Measurements from ENCODE around the gene METAP1D.
"Not testable (repeated sequence)": the region's sequence is repeated elsewhere in the genome, so short reads cannot be mapped to it uniquely, and the experiment has no call there.

METAP1D gene

DNA sequence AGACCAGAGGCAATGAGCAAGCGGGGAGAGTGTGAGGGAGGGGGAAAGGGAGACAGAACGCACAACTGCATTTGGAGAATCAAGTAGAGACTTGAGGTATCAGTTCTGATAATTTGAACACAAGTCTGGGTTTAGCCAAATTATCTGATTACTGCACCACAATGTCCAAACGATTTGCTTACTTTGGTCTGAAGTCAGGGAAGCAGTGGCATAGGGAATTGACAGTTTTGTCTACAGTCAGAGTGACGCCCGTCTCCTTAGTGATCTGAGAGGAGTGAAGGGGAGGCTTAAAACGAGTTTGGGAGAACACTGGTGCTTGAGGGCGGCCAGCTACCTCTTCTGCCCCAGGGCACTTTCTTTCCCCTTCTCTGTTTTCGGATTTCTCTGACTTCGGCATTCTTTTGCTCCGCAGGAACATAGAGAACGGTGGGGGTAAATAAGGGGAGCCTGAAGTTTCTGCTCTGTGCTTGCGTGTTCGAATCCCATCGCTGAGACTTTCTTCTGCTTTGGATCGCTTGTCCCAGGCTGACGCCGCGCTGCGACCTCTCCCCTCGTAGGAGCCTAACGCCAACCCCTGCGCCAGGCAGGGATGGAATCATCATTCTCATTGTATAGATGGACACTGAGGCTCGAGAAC, 105.8 kb downstream of the METAP1D start:
- DNase-seq, result no peak

DNA sequence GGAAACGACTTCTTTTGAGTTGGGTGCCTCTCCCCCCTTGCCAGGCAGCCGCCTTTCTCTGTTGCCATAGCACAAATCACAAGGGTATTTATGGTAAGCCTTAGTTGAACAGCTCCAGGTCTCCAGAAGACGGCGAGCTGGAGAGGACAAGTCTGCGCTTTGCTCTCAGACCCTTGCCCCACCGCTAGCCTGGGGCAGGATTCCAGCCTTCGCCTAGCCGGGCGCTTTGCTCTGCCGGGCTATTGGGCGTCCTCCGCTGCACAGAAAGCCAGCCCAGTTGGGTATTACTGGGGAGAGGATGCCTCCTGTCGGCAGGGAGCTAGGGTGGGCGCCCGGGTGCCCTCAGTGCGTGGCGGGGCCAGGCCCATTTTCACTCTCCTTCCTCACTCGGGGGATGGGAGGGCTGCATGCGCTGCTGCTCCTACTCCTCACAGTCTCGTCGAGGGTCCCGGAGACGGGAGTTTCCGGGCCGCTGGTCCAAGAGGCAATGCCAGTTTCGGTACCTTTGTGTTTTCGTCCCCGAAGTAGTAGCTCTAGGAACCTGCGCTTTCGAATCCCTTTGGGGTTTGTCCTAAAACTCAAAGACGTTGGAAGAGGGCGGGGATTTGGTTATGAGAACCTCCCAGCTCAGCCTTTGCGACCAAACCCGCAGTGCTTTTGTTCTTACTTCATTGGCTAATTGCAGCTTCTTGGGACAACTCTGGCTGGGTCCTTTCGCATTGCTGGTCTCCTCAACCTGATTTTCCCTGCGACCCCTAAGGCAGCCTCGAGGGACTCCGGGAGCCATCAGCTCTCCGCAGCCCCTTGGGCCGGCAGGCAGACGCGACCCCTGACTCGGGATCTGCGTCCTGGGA, 106.6 kb downstream of the METAP1D start:
- DNase-seq, result no peak

DNA sequence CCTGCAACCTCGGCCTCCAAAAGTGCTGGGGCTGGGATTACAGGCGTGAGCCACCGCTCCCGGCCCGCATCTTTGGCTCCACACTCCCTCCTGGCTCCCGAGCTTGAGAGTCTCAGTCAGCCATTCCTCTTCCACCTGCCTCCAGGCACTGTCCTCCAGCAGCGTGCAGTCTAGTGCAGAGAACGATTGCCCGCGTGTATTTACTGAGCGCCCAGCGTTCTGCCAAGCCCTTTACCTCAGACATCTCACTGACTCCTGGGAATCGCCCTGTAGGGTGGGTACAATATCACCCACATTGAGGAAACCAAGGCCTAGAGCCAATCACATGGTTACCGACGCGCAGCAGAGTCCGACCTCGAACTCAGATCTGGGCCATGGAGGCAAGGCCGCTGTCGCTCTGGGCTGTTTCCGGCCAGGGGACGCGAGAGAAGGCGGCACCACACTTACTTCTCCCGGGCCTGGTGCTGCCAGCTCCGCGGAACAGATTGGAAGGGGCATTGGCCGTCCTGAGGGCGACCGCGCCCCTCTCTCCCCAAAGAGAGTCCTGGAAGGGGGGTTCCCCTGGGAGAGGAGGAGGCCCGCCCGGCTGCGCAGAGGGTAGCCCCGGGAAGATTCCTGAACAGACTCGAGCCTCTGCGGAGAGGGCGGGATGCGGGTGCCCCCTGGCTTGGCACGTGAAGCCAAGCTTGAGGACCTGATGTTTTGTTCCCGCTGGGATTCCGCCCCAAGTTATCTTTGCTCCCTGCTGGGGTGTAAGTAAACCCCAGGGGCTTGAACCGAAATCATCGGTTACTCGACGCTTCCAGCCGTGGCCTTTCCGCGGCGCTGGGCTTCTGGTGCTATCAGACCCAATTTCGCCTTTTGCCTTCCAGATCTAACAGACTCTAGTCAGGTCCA, 108.2 kb downstream of the METAP1D start:
- no peak for DNase-seq

DNA sequence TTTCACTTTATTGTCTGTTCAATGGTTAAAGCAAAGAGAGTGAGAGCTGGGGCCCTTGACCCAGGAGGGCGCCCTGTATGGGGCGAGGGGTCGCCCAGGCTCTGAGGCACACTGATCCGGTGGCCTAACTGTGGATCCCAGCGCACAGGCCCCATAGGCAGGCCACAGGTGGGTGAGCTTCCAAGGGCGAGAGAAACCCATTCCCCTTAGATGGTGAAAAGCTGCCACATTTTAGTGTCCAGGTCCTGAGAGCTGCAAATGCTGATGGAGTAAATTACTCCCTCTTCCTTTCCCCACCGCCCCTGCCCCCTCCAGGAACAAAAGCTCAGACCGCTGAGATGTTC, 108.8 kb downstream of the METAP1D start:
- no peak for DNase-seq

DNA sequence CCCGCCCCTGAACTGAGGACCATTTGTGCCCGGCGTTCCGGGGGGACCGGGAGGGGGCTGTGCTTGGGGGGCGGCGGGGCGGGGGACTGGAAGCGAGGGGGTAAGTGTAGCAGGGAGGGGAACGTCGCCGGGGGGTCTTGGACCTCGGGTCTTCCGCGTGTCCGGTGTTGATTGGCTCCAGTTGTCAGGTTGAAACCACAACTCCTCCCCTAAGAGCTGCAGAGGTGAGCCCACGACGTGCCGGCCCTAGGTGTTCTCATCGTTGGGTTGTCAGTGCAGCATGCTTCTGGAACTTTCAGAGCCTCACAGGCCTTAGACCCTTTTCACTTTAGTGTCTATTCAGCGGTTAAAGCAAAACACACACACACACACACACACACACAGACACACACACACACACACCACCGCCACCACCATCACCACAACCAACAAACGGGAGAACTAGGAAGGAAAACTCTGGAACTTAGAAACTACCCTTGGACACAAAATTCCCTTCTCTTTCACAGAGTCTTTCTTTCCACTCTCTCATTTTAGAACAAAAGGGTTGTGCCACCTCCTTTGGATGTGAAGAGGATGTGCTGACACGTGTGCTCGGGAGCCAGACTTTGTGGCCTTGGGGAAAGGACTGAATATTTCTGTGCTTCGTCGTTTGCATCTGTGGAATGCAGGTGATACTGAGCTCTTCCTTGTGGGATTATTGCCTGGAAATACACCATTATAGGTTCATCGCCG, 109.7 kb downstream of the METAP1D start:
- DNase-seq, result no peak

DNA sequence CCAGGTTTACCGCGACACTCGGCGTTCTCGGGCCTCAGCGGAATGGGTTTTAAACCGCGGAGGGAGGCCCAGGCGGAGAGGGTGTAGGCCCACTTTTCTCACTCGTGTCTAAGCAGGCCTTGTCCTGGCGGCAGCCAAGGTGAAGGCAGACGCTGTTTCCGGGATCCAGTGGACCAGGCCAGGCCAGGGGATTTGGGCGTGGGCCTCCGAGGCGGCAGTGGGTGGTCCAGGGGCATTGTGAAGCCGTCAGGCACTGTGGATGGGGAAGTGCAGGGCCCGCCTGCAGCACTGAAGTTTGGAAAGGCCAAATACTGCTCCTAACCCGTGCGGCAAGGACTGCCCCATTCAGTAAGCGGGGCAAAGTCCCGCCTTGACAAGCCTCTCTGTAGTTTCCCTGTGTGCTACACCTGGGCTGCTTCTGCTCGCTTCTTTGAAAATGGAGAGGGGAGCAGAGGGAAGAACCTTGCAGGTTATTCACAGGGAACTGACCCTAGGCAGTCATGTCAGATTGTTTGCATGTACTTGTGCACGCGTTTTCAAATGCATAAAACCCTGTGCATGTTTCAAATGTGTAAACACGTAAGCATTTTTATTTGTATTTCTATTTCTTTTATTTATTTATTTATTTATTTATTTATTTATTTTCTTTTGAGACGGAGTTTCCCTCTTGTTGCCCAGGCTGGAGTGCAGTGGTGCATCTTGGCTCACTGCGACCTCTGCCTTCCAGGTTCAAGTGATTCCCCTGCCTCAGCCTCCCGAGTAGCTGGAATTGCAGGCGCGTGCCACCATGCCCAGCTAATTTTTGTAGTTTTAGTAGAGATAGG, 110.4 kb downstream of the METAP1D start:
- DNase-seq, result no peak

DNA sequence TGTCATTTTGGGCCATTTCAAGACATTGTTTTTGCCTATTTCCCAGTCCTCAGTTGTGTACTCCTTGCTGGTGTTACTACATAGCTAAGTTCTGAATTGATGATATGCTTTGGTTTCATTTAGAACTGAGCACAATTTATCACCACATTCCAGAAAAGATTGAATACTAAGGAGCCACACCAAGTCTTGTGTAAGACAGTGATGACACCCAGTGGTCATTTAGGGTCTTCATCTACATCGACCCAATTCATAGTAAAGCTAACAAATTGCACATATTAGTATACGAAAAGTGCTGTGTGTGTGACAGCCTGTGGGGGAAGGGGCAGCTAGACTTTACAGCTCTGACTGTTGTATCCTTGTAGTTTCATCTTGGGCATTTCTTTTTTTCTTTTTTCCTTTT, 113.9 kb downstream of the METAP1D start:
- no peak for DNase-seq

DNA sequence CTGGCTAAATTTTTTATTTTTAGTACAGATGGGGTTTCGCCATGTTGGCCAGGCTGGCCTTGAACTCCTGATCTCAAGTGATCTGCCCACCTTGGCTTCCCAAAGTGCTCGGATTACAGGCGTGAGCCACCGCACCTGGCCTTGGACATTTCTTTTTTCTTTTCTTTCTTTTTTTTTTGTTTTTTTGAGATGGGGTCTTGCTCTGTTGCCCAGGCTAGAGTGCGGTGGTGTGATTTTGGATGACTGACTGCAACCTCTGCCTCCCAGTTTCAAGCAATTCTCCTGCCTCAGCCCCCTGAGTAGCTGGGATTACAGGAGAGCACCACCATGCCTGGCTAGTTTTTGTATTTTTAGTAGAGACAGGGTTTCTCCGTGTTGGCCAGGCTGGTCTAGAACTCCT, 114.4 kb downstream of the METAP1D start:
- DNase-seq, result not testable (repeated sequence)

DNA sequence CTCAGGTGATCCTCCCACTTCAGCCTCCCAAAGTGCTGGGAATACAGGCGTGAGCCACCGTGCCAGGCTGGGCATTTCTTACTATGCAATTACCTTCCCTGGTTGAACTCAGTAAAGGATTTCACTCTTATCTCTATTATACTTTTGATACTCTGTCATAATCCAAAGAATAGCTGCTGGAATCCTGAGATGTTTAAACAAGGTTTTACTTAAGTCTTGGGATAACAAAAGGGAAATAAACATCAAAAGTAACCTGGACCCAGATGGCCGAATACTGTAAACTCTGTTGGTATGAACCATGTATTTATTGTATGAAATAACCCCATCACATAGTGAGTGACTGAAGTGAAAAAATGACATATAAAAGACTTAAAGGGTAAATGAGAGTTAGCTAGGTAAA, 114.8 kb downstream of the METAP1D start:
- no peak for DNase-seq

DNA sequence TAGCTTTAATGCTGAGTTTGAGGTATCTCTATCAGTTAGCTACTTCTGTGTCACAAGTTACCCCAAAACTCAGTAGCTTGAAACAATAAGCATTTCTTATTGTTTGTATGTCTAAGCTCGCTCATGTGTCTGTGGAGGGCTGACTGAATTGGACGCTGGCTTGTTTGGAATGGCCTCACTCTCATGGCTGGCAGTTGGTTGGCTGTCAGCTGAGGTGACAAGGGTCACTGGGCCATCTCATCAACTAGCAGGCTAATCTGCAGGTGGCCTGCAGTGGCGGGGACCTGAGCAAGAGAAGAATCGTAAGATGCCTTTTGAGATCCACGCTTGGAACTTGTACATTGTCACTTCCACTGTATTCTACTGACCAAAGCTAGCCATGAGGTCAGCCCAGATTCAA, 116.4 kb downstream of the METAP1D start:
- DNase-seq, result no peak

DNA sequence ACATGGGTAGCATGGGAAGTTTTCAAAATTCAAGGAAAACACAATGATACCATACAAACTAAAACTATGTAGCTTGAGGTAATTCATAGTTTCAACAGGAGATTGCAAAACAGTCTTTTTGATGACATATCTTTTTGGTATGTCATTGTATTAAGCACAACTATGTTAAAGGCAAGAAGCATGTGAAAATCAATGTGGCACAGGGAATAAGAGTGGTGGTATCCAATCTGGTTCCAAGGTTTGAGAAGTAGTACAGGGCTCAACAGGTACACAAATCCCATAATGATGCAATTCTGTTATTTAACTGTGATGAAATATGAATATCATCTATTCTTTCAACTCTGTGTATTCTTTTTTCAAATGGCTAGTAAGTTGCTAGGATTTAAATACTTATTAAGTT, 119.3 kb downstream of the METAP1D start:
- no peak for DNase-seq

DNA sequence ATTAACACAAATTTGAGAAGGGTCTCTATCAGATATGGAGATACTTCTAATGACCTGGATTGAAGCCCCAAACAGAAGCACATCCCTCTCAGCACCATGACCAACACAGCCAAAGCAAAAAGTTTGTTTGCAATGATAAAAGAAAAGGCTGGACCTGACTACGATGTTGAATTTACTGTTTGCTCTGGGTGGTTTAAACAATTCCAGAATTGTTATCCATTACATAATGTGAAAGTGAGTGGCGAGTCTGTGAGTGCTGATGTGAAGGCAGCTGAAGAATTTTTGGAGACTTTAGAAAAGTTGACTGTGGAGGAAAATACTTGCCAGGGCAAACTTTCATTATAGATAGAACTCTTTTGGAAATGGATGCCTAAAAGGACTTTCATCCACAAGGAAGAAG, 120.4 kb downstream of the METAP1D start:
- DNase-seq, result no peak

DNA sequence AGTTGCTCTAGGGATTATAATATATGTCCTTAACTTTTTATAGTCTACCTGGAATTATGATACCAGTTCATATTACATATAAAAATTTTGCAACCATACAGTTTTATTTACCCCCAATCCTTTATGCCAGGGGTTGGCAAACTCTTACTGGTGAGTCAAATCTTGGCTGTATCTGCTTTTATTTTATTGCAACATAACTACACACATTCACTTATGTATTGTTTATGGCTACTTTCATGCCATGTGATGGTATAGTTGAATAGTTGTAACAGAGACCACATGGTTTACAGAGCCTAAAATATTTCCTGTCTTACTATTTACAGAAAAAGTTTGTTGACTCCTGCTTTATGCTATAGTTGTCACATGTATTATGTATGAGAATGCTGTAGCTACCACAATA, 128.7 kb downstream of the METAP1D start:
- DNase-seq, result no peak

DNA sequence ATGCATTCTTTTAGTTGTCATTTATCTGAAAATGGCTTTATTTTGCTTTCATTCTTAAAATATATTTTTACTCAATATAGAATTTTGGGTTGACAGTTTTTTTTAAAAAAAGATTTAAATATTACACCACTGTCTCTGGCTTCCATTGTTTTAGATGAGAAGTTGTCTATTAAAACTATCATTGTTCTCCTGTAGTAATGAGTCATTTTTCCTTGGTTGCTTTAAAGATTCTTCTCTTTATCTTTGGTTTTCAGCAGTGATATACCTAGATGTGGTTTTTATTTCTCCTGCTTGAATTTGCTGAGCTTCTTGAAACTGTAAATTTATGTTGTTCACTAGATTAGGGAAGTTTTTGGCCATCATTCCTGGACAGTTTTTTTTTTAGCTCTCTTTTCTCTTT, 129.7 kb downstream of the METAP1D start:
- DNase-seq, result no peak
